Ovary (tissue), 9 donors: ENCODE measurements around the gene GRIA2. TPM values are rescaled to one million over a fixed set of nuclear protein-coding genes. Genes with fewer than 3 reads are reported as not detected.

Experiments used
- DNase-seq, 5 donors: peaks; one replicate each; pipeline ENCODE4 v3.0.0-alpha.2; 2019 to 2020
- H3K27ac ChIP-seq, 2 donors: fragments of 200-600 bp; one replicate each; pipeline versions ENCODE4 v1.5.1 to v1.8.0; 2019 to 2022
- H3K27me3 ChIP-seq: fragments of 200-600 bp; one replicate; pipeline ENCODE4 v1.8.0; 2022
- H3K36me3 ChIP-seq: fragments of 200-600 bp; sonication (generic); one replicate; pipeline ENCODE4 v1.5.1; 2019
- H3K4me1 ChIP-seq: one replicate; pipeline ENCODE4 v1.8.1; 2013; ENCODE audit warnings: mild to moderate bottlenecking, moderate library complexity; ENCODE audit not compliant: insufficient read depth
- H3K4me3 ChIP-seq: fragments of 200-600 bp; sonication (generic); one replicate; pipeline ENCODE4 v1.5.1; 2017
- H3K9me3 ChIP-seq, 2 donors: fragments of 200-600 bp in 1 of 2; sonication (generic) in 1 of 2; one replicate each; pipeline versions ENCODE4 v1.5.1 to v1.8.1; 2013 to 2019; ENCODE audit warnings: mild to moderate bottlenecking in 1 of 2, moderate library complexity in 1 of 2
- CTCF ChIP-seq, 3 donors: fragments of 450-650 bp in 2 of 3; fragments of 200-600 bp in 1 of 3; IDR thresholded peaks; one replicate each; pipeline versions ENCODE4 v1.5.1 to v1.8.0; 2016 to 2022; ENCODE audit warnings: antibody characterized with exemption in 3 of 3, mild to moderate bottlenecking in 1 of 3
- EP300 ChIP-seq: sonication (generic); formaldehyde crosslinking; IDR thresholded peaks from one replicate; pipeline ENCODE4 v1.6.1; 2017; ENCODE audit warnings: antibody characterized with exemption
- POLR2A ChIP-seq: fragments of 450-650 bp; IDR thresholded peaks from one replicate; pipeline ENCODE4 v1.6.1; 2017; ENCODE audit warnings: antibody characterized with exemption, mild to moderate bottlenecking, moderate library complexity
- WGBS, 3 donors: extraction: QIAGEN DNeasy Blood & Tissue Kit in 1 of 3; methylation state at CpG; one replicate each; pipeline versions ENCODE4 v1.1.5 to v1.1.7; 2013 to 2017; 5-methylcytosine and 5-hydroxymethylcytosine counted together
- intact Hi-C, 4 donors: fragments of 100-400 bp; cut with DNase I; formaldehyde crosslinking; loops; one replicate each; pipeline versions ENCODE4 v1.11.0 to v1.15.1; 2022 to 2023
- polyA plus RNA-seq, 2 donors: library from polyadenylated mRNA; stranded (reverse); fragments of 200-250 nt in 1 of 2; fragments of 350-450 nt in 1 of 2; fragmentation: Illumina TruSeq in 1 of 2; extraction: RNeasy Lipid Tissue Mini Kit (QIAGEN cat#74804) in 1 of 2; gene quantifications; one replicate each; pipeline ENCODE4 v1.2.3, GENCODE V29; 2013 to 2014
- total RNA-seq, 7 donors: library from RNA; depleted of rRNA in 2 of 7; stranded (reverse); fragments of >200 nt in 2 of 7; fragmentation: NEBNext Ultra II Directional in 3 of 7; extraction: Animal tissue kit (Norgen Biotek cat#: 25700) in 3 of 7; gene quantifications; one replicate each; pipeline versions ENCODE4 v1.1.0 to v1.2.4, GENCODE V29; 2016 to 2023
- donor health status: DM: no; HTN: no; CAD: no; lungs with moderate emphysema.
- donor health status: DM: no; HTN: no; CAD: no.
- donor health status: Bipolar disorder and iron deficiency.
- donor health status: DM: yes; HTN: yes; CAD: no.
- donor health status: DM: no; HTN: no; CAD: no.
- donor health status: DM: yes; HTN: yes; CAD: no.

Gene GRIA2
- total and polyA plus RNA-seq, 9 donors: 0.04 to 4.8 (median 1.00) TPM; not detected in 2

GRCh38 chr4:157265281-157265680 lies 44.8 kb downstream of the GRIA2 start:
- H3K9me3 ChIP-seq: no peaks in the 10 kb centered on the region
- H3K36me3 ChIP-seq: no peaks in the 10 kb centered on the region
- intact Hi-C loops: no loop called here
- WGBS, 3 donors: 23 to 41% (median 25%) methylated on average over 2 of the region's 2 CpGs
- H3K4me3 ChIP-seq: no peak overlapping the region
- DNase-seq: no peak
- no peak overlapping the region for H3K27ac ChIP-seq
- no peaks in the 10 kb centered on the region for H3K4me1 ChIP-seq
- TF ChIP-seq POLR2A: no peak
- TF ChIP-seq EP300: no peak
- TF ChIP-seq CTCF (IDR thresholded peaks at IDR 0.05): no peak
- H3K27me3 ChIP-seq: no peaks in the 10 kb centered on the region

- no peaks in the 10 kb centered on the region for H3K36me3 ChIP-seq
- H3K4me3 ChIP-seq: no peak overlapping the region
- no peak overlapping the region for H3K27ac ChIP-seq
- no peaks in the 10 kb centered on the region for H3K4me1 ChIP-seq
- no peak for DNase-seq
- H3K27me3 ChIP-seq: no peaks in the 10 kb centered on the region
- TF ChIP-seq CTCF (IDR thresholded peaks at IDR 0.05) (no peak), EP300 (no peak), POLR2A (no peak)
- intact Hi-C loops: no loop called here
- 82 to 86% (median 82%) methylated on average over 2 of the region's 2 CpGs for WGBS, 3 donors
- no peaks in the 10 kb centered on the region for H3K9me3 ChIP-seq
Observed at GRCh38 chr4:157270108-157270507, 49.6 kb downstream of the GRIA2 start.

DNA sequence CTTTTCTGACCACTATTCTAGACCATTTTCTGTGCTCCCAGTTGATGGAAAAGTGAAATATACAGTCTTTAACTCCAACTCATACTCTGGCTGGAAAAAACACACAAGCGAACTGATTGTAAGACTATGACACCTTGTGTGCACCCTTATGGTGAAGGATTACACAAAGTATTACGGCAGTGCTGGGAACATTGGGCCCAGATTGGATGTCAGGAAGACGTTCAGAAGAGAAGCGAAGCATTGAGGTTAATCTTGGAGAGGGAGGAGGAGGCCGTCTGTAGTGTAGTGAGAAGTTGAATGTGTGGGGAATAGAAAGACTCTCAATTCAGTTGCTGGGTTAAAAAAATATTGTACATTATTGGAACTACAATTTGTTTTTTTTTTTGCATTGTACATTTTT lies 50.0 kb downstream of the GRIA2 start:
- WGBS, 3 donors: 86 to 87% (median 87%) methylated on average over 5 of the region's 5 CpGs
- TF ChIP-seq EP300: no peak
- TF ChIP-seq CTCF (IDR thresholded peaks at IDR 0.05): no peak
- no peak for TF ChIP-seq POLR2A
- DNase-seq: no peak
- intact Hi-C loops: no loop called here
- Histone ChIP-seq H3K36me3 (no peaks in the 10 kb centered on the region), H3K4me3 (no peak overlapping the region), H3K27me3 (no peaks in the 10 kb centered on the region), H3K9me3 (no peaks in the 10 kb centered on the region), H3K4me1 (no peaks in the 10 kb centered on the region), H3K27ac (no peak overlapping the region)

- Histone ChIP-seq H3K27me3 (no peaks in the 10 kb centered on the region), H3K27ac (no peak overlapping the region), H3K36me3 (no peaks in the 10 kb centered on the region), H3K4me3 (no peak overlapping the region), H3K4me1 (no peaks in the 10 kb centered on the region), H3K9me3 (no peaks in the 10 kb centered on the region)
- DNase-seq: no peak
- WGBS, 3 donors: 43 to 54% (median 44%) methylated on average over 1 of the region's 1 CpG
- TF ChIP-seq EP300 (no peak), CTCF (IDR thresholded peaks at IDR 0.05) (no peak), POLR2A (no peak)
- intact Hi-C loops: no loop called here
Observed at GRCh38 chr4:157271166-157271869, 50.8 kb downstream of the GRIA2 start.
